Activated naive CD4-positive, alpha-beta T cell treated with anti-CD3 and anti-CD28 coated beads for 36 hours (primary cell): ENCODE measurements around the gene KPNA6. TPM values are rescaled to one million over a fixed set of nuclear protein-coding genes. Genes with fewer than 3 reads are reported as not detected.

Source experiments
- CTCF ChIA-PET: fragments of 350-600 bp; sonication (Branson Sonifier 250); formaldehyde crosslinking; loops from one replicate; lab custom pipeline; 2021; ENCODE audit warnings: antibody characterized with exemption; lab: Charles Lee
- DNase-seq: peaks from one replicate; pipeline ENCODE4 v3.0.0-alpha.2; 2020
- H3K27ac Mint-ChIP-seq: one replicate; pipeline ENCODE4 v1.8.0; 2021; ENCODE audit warnings: mild to moderate bottlenecking, mixed read lengths
- H3K27me3 Mint-ChIP-seq: one replicate; pipeline ENCODE4 v1.8.0; 2021; ENCODE audit warnings: low read depth, mixed read lengths
- H3K36me3 Mint-ChIP-seq: one replicate; pipeline ENCODE4 v1.8.0; 2021; ENCODE audit warnings: low read depth, mixed read lengths
- H3K4me1 Mint-ChIP-seq: one replicate; pipeline ENCODE4 v1.8.0; 2021; ENCODE audit warnings: low read depth, mixed read lengths
- H3K4me3 Mint-ChIP-seq: one replicate; pipeline ENCODE4 v1.8.0; 2021; ENCODE audit warnings: mild to moderate bottlenecking, moderate library complexity, mixed read lengths
- H3K9me3 Mint-ChIP-seq: one replicate; pipeline ENCODE4 v1.8.0; 2021; ENCODE audit warnings: mixed read lengths
- intact Hi-C: fragments of 100-400 bp; cut with micrococcal nuclease; formaldehyde crosslinking; loops from one replicate; pipeline ENCODE4 v1.15.1; 2023
- total RNA-seq, 2 experiments: library from RNA; stranded (reverse); gene quantifications; one replicate each; pipeline ENCODE4 v1.2.3, GENCODE V29; 2021

Gene KPNA6
- total RNA-seq, 2 experiments from 2014 or later, result 74.5 to 75.0 TPM

GRCh38 chr1:32197837-32198236 is 90.0 kb downstream of the KPNA6 start:
- Mint-ChIP-seq H3K27ac (no peak overlapping the region), H3K36me3 (peaks cover 29% of the 10 kb centered on the region), H3K27me3 (no peaks in the 10 kb centered on the region), H3K4me1 (peaks cover 56% of the 10 kb centered on the region), H3K9me3 (no peaks in the 10 kb centered on the region), H3K4me3 (no peak overlapping the region)
- DNase-seq, result no peak
- intact Hi-C loops, result no loop called here
- CTCF ChIA-PET, result interaction anchor here (0.6 to 1.8 kb wide), 3 partner anchors 18 to 515 kb away, joined by 3 to 8 read pairs (median 6); no protein-coding TSS in a partner anchor

- Mint-ChIP-seq H3K4me3 (no peak overlapping the region), H3K4me1 (peaks cover 51% of the 10 kb centered on the region), H3K9me3 (no peaks in the 10 kb centered on the region), H3K27ac (no peak overlapping the region), H3K27me3 (no peaks in the 10 kb centered on the region), H3K36me3 (peaks cover 25% of the 10 kb centered on the region)
- intact Hi-C loops, result no loop called here
- no peak for DNase-seq
- CTCF ChIA-PET, result interaction anchor here (0.6 to 1.8 kb wide), 2 partner anchors 17 to 138 kb away, joined by 3 to 6 read pairs; partner anchors contain the start of gene MARCKSL1
Observed at GRCh38 chr1:32198237-32199042, 90.6 kb downstream of the KPNA6 start.

- CTCF ChIA-PET, result interaction anchor here (0.6 kb wide), 1 partner anchor 137 kb away, joined by 3 read pairs; the partner anchor contains the start of gene MARCKSL1
- no peak for DNase-seq
- Mint-ChIP-seq H3K27me3 (no peaks in the 10 kb centered on the region), H3K27ac (no peak overlapping the region), H3K4me1 (peaks cover 46% of the 10 kb centered on the region), H3K36me3 (peaks cover 19% of the 10 kb centered on the region), H3K9me3 (no peaks in the 10 kb centered on the region), H3K4me3 (no peak overlapping the region)
- intact Hi-C loops, result no loop called here
Observed at GRCh38 chr1:32199043-32199716, 91.3 kb downstream of the KPNA6 start.

GRCh38 chr1:32199717-32200072 is 91.8 kb downstream of the KPNA6 start:
- H3K4me3 Mint-ChIP-seq, result peak overlapping the region; percentile 70
- no peaks in the 10 kb centered on the region for H3K9me3 Mint-ChIP-seq
- H3K36me3 Mint-ChIP-seq, result peaks cover 14% of the 10 kb centered on the region
- H3K27ac Mint-ChIP-seq, result peak overlapping the region; percentile 88
- peaks cover 41% of the 10 kb centered on the region for H3K4me1 Mint-ChIP-seq
- CTCF ChIA-PET, result interaction anchor here (1.9 kb wide), 1 partner anchor 17 kb away, joined by 5 read pairs; no protein-coding TSS in a partner anchor
- no peak for DNase-seq
- H3K27me3 Mint-ChIP-seq, result no peaks in the 10 kb centered on the region
- intact Hi-C loops, result loop anchor here (1.0 to 2.0 kb wide), 2 partner anchors 23 to 127 kb away; partner anchors contain the start of genes EIF3I, TMEM234 and TMEM39B

- H3K4me1 Mint-ChIP-seq, result peaks cover 38% of the 10 kb centered on the region
- DNase-seq, result peak; percentile 72
- H3K36me3 Mint-ChIP-seq, result peaks cover 11% of the 10 kb centered on the region
- intact Hi-C loops, result loop anchor here (1.0 to 2.0 kb wide), 5 partner anchors 21 to 128 kb away; partner anchors contain the start of genes EIF3I, TMEM234, TMEM39B and TXLNA
- no peaks in the 10 kb centered on the region for H3K9me3 Mint-ChIP-seq
- peak within 1 kb of the TSS; percentile 70 for H3K4me3 Mint-ChIP-seq
- peak within 1 kb of the TSS; percentile 88 for H3K27ac Mint-ChIP-seq
- no peaks in the 10 kb centered on the region for H3K27me3 Mint-ChIP-seq
- CTCF ChIA-PET, result interaction anchor here (0.6 to 1.9 kb wide), 4 partner anchors 10 to 201 kb away, joined by 3 to 5 read pairs (median 4); partner anchors contain the start of gene TXLNA
Observed at GRCh38 chr1:32200226-32201010, 92.6 kb downstream of the KPNA6 start, which contains the start of gene CCDC28B. TSS of gene CCDC28B (plus strand) at chr1:32200595. CDS start at chr1:32201936, 1,341 bp downstream.

GRCh38 chr1:32201011-32201855 is 93.4 kb downstream of the KPNA6 start:
- peaks cover 35% of the 10 kb centered on the region for H3K4me1 Mint-ChIP-seq
- peak; percentile 92 for DNase-seq
- H3K27me3 Mint-ChIP-seq, result no peaks in the 10 kb centered on the region
- intact Hi-C loops, result loop anchor here (1.0 to 2.0 kb wide), 4 partner anchors 22 to 72 kb away; partner anchors contain the start of genes EIF3I, TMEM234 and TXLNA
- H3K36me3 Mint-ChIP-seq, result peaks cover 13% of the 10 kb centered on the region
- H3K27ac Mint-ChIP-seq, result peak overlapping the region; percentile 85
- H3K9me3 Mint-ChIP-seq, result no peaks in the 10 kb centered on the region
- H3K4me3 Mint-ChIP-seq, result peak overlapping the region; percentile 70
- CTCF ChIA-PET, result interaction anchor here (0.6 to 1.9 kb wide), 4 partner anchors 9 to 200 kb away, joined by 3 to 5 read pairs (median 4); partner anchors contain the start of gene TXLNA

- peaks cover 15% of the 10 kb centered on the region for H3K36me3 Mint-ChIP-seq
- intact Hi-C loops, result no loop called here
- H3K4me3 Mint-ChIP-seq, result peak overlapping the region; percentile 90
- no peaks in the 10 kb centered on the region for H3K9me3 Mint-ChIP-seq
- no peak overlapping the region for H3K27ac Mint-ChIP-seq
- peaks cover 32% of the 10 kb centered on the region for H3K4me1 Mint-ChIP-seq
- CTCF ChIA-PET, result interaction anchor here (3.5 kb wide), 1 partner anchor 11 kb away, joined by 27 read pairs; no protein-coding TSS in a partner anchor
- no peak for DNase-seq
- H3K27me3 Mint-ChIP-seq, result no peaks in the 10 kb centered on the region
Observed at GRCh38 chr1:32204943-32205361, 97.1 kb downstream of the KPNA6 start.

GRCh38 chr1:32205401-32206370 is 97.8 kb downstream of the KPNA6 start, which contains the start of gene IQCC:
TSS of gene IQCC (plus strand) at chr1:32205671. CDS start at chr1:32205682, 11 bp downstream.
- intact Hi-C loops, result no loop called here

GRCh38 chr1:32208469-32208868 is 100.6 kb downstream of the KPNA6 start:
- no peak overlapping the region for H3K27ac Mint-ChIP-seq

More at GRCh38 chr1:32205401-32206370, 97.8 kb downstream of the KPNA6 start, which contains the start of gene IQCC:
- H3K36me3 Mint-ChIP-seq, result peaks cover 15% of the 10 kb centered on the region
- H3K27ac Mint-ChIP-seq, result peak within 1 kb of the TSS; percentile 76
- H3K27me3 Mint-ChIP-seq, result no peaks in the 10 kb centered on the region
- peak; percentile 90 for DNase-seq
- peak within 1 kb of the TSS; percentile 90 for H3K4me3 Mint-ChIP-seq
- peaks cover 26% of the 10 kb centered on the region for H3K4me1 Mint-ChIP-seq
- H3K9me3 Mint-ChIP-seq, result no peaks in the 10 kb centered on the region
- CTCF ChIA-PET, result interaction anchor here (1.0 to 3.5 kb wide), 3 partner anchors 10 to 43 kb away, joined by 3 to 27 read pairs (median 9); no protein-coding TSS in a partner anchor

GRCh38 chr1:32208891-32209328 is 101.1 kb downstream of the KPNA6 start, which contains the start of gene DCDC2B:
TSS of gene DCDC2B (plus strand) at chr1:32209089. CDS start at chr1:32209094, 5 bp downstream.
- H3K9me3 Mint-ChIP-seq, result no peaks in the 10 kb centered on the region
- H3K27ac Mint-ChIP-seq, result no peak within 1 kb of the TSS
- peaks cover 15% of the 10 kb centered on the region for H3K36me3 Mint-ChIP-seq
- H3K4me3 Mint-ChIP-seq, result no peak within 1 kb of the TSS
- intact Hi-C loops, result no loop called here
- DNase-seq, result no peak
- H3K27me3 Mint-ChIP-seq, result no peaks in the 10 kb centered on the region
- CTCF ChIA-PET, result interaction anchor here (1.3 kb wide), 1 partner anchor 8 kb away, joined by 3 read pairs; no protein-coding TSS in a partner anchor
- peaks cover 12% of the 10 kb centered on the region for H3K4me1 Mint-ChIP-seq

More at GRCh38 chr1:32208469-32208868, 100.6 kb downstream of the KPNA6 start:
- peaks cover 12% of the 10 kb centered on the region for H3K4me1 Mint-ChIP-seq
- CTCF ChIA-PET, result interaction anchor here (1.3 kb wide), 1 partner anchor 8 kb away, joined by 3 read pairs; no protein-coding TSS in a partner anchor
- H3K4me3 Mint-ChIP-seq, result no peak overlapping the region
- no peaks in the 10 kb centered on the region for H3K27me3 Mint-ChIP-seq
- H3K9me3 Mint-ChIP-seq, result no peaks in the 10 kb centered on the region
- no peak for DNase-seq
- H3K36me3 Mint-ChIP-seq, result peaks cover 15% of the 10 kb centered on the region
- intact Hi-C loops, result no loop called here
